ENCODE results near the gene SMAD2.

SMAD2 gene

DNA sequence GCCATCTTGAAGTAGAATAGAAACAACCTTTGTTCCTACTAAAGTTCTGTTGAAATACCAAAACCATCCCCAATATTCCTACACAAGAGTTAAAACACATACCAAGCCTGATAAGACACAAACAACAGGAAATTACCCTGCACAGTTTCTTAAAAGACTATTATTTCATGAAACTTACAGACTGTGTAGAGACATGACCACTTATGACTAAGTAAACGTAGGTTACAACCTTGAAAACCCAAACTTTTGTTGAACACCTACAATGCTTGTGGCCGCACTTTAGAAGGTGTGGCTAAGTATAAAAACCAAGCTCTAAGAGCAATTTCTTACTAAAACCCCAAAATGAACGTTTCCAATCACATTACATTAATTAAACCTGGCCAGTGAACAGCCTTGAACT lies 2.0 kb downstream of the SMAD2 start:
- H3K4me3 ChIP-seq (ENCODE audit: low read length) = peak overlapping the region; percentile 11
- no peak overlapping the region for H3K27ac ChIP-seq (ENCODE audit: low read depth, low read length)
- no peaks in the 10 kb centered on the region for H3K27me3 ChIP-seq (ENCODE audit: control insufficient read depth, insufficient read depth, low read length)
- H3K36me3 ChIP-seq (ENCODE audit: control insufficient read depth, insufficient read depth, low read length) = no peaks in the 10 kb centered on the region
- no peak overlapping the region for H3K9ac ChIP-seq (ENCODE audit: low read length)
- H3K4me1 ChIP-seq (ENCODE audit: control insufficient read depth, insufficient read depth, low read length) = no peaks in the 10 kb centered on the region

DNA sequence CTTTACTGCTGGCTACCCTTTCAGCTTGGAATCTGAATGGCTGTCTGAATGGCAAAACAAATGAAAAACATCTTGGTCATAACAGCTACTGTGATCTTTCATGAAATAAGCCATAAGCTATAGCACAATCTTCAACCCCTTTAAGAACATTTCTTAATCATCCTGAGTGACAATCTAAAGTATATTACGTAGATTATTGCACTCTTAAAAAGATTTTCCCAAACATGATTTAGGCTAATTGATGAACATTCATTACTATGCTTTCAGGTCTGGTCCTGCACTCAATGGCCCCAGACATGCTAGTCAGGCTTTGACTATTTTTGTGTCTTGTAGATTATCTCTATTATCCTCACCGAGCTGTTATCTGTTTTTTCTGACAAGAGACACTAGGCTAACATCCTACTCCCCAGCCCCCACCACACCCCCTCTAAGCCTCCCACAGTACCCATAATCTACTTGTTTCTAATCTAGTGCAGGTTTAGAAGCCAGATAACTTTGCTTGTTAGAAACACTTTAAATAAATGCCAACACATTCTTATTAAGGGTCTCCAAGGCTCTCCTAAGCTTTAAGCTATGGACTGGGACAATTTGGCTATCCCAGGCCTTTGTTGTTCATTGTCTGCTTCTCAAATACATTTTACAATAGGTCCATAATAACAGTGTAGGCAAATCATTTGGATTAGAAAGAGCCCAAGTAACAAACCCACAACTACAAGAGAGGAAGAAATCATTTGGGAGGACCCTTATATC lies 4.2 kb downstream of the SMAD2 start:
- Histone ChIP-seq H3K4me1 (ENCODE audit: control insufficient read depth, insufficient read depth, low read length) (peaks cover 4% of the 10 kb centered on the region), H3K9ac (ENCODE audit: low read length) (no peak overlapping the region), H3K27ac (ENCODE audit: low read depth, low read length) (no peak overlapping the region), H3K4me3 (ENCODE audit: low read length) (no peak overlapping the region), H3K36me3 (ENCODE audit: control insufficient read depth, insufficient read depth, low read length) (no peaks in the 10 kb centered on the region), H3K27me3 (ENCODE audit: control insufficient read depth, insufficient read depth, low read length) (no peaks in the 10 kb centered on the region)

GRCh38 chr18:47919916-47920315 lies 10.5 kb downstream of the SMAD2 start:
- Histone ChIP-seq H3K36me3 (ENCODE audit: control insufficient read depth, insufficient read depth, low read length) (no peaks in the 10 kb centered on the region), H3K27ac (ENCODE audit: low read depth, low read length) (no peak overlapping the region), H3K4me3 (ENCODE audit: low read length) (no peak overlapping the region), H3K9ac (ENCODE audit: low read length) (no peak overlapping the region), H3K27me3 (ENCODE audit: control insufficient read depth, insufficient read depth, low read length) (no peaks in the 10 kb centered on the region), H3K4me1 (ENCODE audit: control insufficient read depth, insufficient read depth, low read length) (peaks cover 6% of the 10 kb centered on the region)

DNA sequence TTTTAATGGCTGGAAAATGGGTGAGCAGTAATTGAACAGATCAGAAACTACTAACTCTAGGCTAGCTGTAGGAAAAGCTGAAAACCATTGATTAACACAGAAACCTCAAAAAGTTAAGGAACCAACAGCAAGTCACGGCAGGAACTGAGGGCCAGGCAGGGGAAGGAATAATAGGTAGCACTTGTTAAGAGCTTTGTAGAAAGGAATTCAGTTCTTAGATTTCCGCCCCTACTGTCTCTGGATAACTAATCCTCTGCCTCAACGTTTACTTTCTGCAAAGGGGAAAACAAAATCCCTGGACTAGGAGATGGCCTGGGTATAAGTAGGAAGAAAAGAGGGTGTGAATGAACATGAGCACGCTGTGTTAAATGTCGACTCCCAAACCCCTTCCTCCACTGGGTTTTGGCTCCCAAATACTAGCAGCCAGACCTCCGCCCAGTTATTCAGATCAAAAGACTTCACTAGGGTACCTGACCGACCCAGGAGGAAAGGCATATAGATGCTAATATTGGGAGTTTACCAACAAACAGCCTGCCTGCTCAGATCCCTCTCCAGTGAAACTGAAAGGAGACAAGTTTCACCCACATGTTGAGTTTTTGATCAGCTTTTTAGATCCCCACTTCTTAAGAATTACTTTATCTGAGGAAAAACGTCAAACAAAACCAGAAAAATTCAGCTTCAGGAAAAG lies 12.4 kb downstream of the SMAD2 start:
- H3K4me3 ChIP-seq (ENCODE audit: low read length) = no peak overlapping the region
- no peak overlapping the region for H3K27ac ChIP-seq (ENCODE audit: low read depth, low read length)
- H3K36me3 ChIP-seq (ENCODE audit: control insufficient read depth, insufficient read depth, low read length) = no peaks in the 10 kb centered on the region
- H3K4me1 ChIP-seq (ENCODE audit: control insufficient read depth, insufficient read depth, low read length) = peaks cover 20% of the 10 kb centered on the region
- H3K27me3 ChIP-seq (ENCODE audit: control insufficient read depth, insufficient read depth, low read length) = no peaks in the 10 kb centered on the region
- no peak overlapping the region for H3K9ac ChIP-seq (ENCODE audit: low read length)

DNA sequence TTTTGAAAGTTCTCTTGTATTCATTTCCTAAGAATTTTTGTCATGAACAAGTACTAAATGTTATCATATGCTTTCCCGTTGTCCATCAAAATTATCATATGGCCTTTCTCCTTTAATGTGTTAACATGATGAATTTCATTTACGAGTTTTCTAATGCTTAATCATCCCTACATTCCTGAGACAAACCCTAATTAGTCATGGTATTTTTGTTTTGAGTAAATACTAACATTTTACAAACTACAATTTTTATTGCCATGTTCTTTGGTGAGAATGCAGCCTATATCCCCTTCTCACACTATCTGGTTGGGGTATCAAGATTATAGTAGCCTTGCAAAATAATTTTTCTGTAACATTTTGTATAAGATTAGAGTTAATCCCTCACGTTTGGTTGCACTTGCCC lies 14.5 kb downstream of the SMAD2 start:
- Histone ChIP-seq H3K27ac (ENCODE audit: low read depth, low read length) (no peak overlapping the region), H3K4me3 (ENCODE audit: low read length) (no peak overlapping the region), H3K4me1 (ENCODE audit: control insufficient read depth, insufficient read depth, low read length) (peaks cover 34% of the 10 kb centered on the region), H3K36me3 (ENCODE audit: control insufficient read depth, insufficient read depth, low read length) (no peaks in the 10 kb centered on the region), H3K27me3 (ENCODE audit: control insufficient read depth, insufficient read depth, low read length) (no peaks in the 10 kb centered on the region), H3K9ac (ENCODE audit: low read length) (no peak overlapping the region)

DNA sequence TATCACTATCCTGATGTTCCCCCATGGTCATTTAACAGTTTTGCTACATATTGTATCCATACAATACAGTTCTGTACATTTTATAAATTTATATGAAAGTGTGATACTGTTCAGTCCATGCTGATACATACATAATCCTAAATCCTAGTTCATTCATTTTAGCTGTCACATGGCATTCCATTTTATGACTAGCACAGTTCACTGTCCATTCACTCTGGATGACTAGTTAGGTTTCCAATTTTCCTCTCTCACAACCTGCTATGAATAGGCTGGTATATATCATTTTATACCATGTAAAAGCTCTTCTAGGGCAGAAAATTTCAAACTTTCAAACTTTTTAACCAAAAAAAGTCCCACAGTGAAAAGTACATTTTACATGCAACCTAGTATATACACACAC lies 15.2 kb downstream of the SMAD2 start:
- no peaks in the 10 kb centered on the region for H3K27me3 ChIP-seq (ENCODE audit: control insufficient read depth, insufficient read depth, low read length)
- H3K27ac ChIP-seq (ENCODE audit: low read depth, low read length) = no peak overlapping the region
- no peak overlapping the region for H3K9ac ChIP-seq (ENCODE audit: low read length)
- no peaks in the 10 kb centered on the region for H3K36me3 ChIP-seq (ENCODE audit: control insufficient read depth, insufficient read depth, low read length)
- peaks cover 34% of the 10 kb centered on the region for H3K4me1 ChIP-seq (ENCODE audit: control insufficient read depth, insufficient read depth, low read length)
- no peak overlapping the region for H3K4me3 ChIP-seq (ENCODE audit: low read length)

GRCh38 chr18:47912794-47913585 lies 17.5 kb downstream of the SMAD2 start:
- peak overlapping the region; percentile 80 for H3K27ac ChIP-seq (ENCODE audit: low read depth, low read length)
- no peak overlapping the region for H3K4me3 ChIP-seq (ENCODE audit: low read length)
- no peaks in the 10 kb centered on the region for H3K36me3 ChIP-seq (ENCODE audit: control insufficient read depth, insufficient read depth, low read length)
- H3K4me1 ChIP-seq (ENCODE audit: control insufficient read depth, insufficient read depth, low read length) = peaks cover 34% of the 10 kb centered on the region
- H3K27me3 ChIP-seq (ENCODE audit: control insufficient read depth, insufficient read depth, low read length) = no peaks in the 10 kb centered on the region
- H3K9ac ChIP-seq (ENCODE audit: low read length) = no peak overlapping the region

DNA sequence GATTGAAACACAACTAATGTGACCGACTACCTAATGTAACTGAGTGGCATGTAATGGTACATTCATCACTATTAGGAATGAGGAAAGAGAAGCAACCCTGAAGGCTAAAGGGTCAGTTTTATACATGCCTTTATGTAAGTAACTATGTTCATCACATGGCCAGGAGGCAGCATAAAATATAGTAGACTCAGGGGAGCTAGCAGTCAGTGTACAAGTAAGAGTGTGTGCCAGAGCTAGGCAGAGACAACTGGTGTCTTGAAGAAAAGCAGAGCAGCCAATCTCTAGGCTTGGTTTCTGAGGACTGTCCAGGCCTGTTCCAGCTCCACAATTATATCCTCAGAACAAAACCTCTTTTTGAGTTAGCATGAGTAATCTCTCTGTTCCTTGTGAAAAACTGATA lies 18.1 kb downstream of the SMAD2 start:
- H3K4me1 ChIP-seq (ENCODE audit: control insufficient read depth, insufficient read depth, low read length) = peaks cover 34% of the 10 kb centered on the region
- H3K4me3 ChIP-seq (ENCODE audit: low read length) = no peak overlapping the region
- H3K27me3 ChIP-seq (ENCODE audit: control insufficient read depth, insufficient read depth, low read length) = no peaks in the 10 kb centered on the region
- H3K27ac ChIP-seq (ENCODE audit: low read depth, low read length) = peak overlapping the region; percentile 75
- H3K36me3 ChIP-seq (ENCODE audit: control insufficient read depth, insufficient read depth, low read length) = no peaks in the 10 kb centered on the region
- H3K9ac ChIP-seq (ENCODE audit: low read length) = no peak overlapping the region

DNA sequence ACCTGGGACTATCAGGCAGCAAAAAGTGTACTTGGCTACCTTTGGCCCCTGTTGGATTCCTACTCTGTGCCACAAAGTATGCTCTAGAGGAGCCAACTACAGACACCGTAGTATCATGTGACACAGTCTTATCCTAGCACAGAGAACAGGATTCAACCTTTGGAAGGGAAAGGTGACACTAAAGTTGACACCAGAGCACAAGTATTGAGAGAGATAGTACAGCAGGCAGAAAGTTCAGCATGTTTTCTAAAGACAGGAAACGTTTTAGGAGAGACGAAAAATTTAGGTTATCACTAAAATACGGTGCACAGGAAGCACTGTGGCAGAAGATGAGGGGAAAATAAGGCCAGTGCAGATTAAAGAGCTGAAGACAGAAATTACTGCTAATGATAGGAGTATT lies 18.6 kb downstream of the SMAD2 start:
- Histone ChIP-seq H3K4me3 (ENCODE audit: low read length) (no peak overlapping the region), H3K27me3 (ENCODE audit: control insufficient read depth, insufficient read depth, low read length) (no peaks in the 10 kb centered on the region), H3K4me1 (ENCODE audit: control insufficient read depth, insufficient read depth, low read length) (peaks cover 34% of the 10 kb centered on the region), H3K36me3 (ENCODE audit: control insufficient read depth, insufficient read depth, low read length) (no peaks in the 10 kb centered on the region), H3K9ac (ENCODE audit: low read length) (no peak overlapping the region), H3K27ac (ENCODE audit: low read depth, low read length) (peak overlapping the region; percentile 75)

DNA sequence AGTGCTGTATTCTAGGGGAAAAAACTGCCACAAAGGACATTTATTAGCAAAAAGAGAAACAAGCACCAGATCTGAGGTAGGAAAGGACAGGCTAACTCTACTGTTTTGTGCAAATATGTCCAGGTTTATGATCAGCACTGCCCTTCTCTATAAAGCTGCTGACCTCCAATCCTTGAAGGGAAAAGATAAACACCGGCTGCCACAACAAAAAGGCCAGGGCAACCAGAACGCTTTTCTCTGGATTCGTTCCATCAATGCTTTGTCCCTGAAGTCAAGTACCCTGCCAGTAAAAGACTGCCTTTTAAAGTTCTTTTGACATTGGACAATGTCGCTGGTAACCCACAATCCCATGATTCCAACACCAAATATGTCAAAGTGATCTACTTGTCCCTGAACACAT lies 21.0 kb downstream of the SMAD2 start:
- no peaks in the 10 kb centered on the region for H3K36me3 ChIP-seq (ENCODE audit: control insufficient read depth, insufficient read depth, low read length)
- peak overlapping the region; percentile 53 for H3K27ac ChIP-seq (ENCODE audit: low read depth, low read length)
- no peaks in the 10 kb centered on the region for H3K27me3 ChIP-seq (ENCODE audit: control insufficient read depth, insufficient read depth, low read length)
- no peak overlapping the region for H3K9ac ChIP-seq (ENCODE audit: low read length)
- H3K4me1 ChIP-seq (ENCODE audit: control insufficient read depth, insufficient read depth, low read length) = peaks cover 29% of the 10 kb centered on the region
- no peak overlapping the region for H3K4me3 ChIP-seq (ENCODE audit: low read length)

DNA sequence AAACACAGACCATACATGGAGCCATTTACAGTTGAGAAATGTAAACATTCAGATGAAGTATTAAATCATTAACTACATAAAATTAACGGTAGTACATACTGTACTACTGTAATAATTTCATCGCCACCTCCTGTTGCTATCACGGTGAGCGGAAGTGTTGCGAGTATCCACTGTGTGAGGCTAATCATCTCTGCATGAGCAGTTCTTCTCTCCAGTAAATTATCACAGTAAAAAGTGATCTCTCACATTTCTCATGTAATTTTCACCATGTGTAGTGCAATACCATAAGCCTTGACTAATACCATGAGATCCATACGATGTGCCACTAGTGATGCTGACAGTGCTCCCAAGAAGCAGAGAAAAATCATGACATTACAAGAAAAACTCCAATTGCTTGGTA lies 21.9 kb downstream of the SMAD2 start:
- no peak overlapping the region for H3K4me3 ChIP-seq (ENCODE audit: low read length)
- no peaks in the 10 kb centered on the region for H3K27me3 ChIP-seq (ENCODE audit: control insufficient read depth, insufficient read depth, low read length)
- H3K27ac ChIP-seq (ENCODE audit: low read depth, low read length) = peak overlapping the region; percentile 46
- H3K36me3 ChIP-seq (ENCODE audit: control insufficient read depth, insufficient read depth, low read length) = no peaks in the 10 kb centered on the region
- H3K4me1 ChIP-seq (ENCODE audit: control insufficient read depth, insufficient read depth, low read length) = peaks cover 20% of the 10 kb centered on the region
- no peak overlapping the region for H3K9ac ChIP-seq (ENCODE audit: low read length)

DNA sequence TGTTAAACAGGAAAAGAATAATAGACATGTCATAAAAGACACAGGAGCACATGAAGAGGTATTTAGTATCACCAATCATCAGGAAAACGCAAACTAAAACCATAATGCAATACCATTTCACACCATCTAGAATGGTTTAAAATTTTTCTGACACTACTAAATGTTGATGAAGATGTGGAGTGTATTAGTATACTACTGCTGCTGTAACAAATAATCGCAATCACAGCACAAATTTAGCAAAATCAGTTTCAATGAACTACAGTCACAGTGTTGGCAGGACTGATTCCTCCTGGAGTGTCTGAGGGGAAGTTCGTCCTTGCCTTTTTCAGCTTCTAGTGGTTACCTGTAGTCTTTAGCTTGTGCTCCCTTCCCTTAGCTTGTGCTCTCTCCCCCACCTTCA lies 24.1 kb downstream of the SMAD2 start:
- Histone ChIP-seq H3K36me3 (ENCODE audit: control insufficient read depth, insufficient read depth, low read length) (no peaks in the 10 kb centered on the region), H3K27me3 (ENCODE audit: control insufficient read depth, insufficient read depth, low read length) (no peaks in the 10 kb centered on the region), H3K27ac (ENCODE audit: low read depth, low read length) (no peak overlapping the region), H3K4me3 (ENCODE audit: low read length) (no peak overlapping the region), H3K4me1 (ENCODE audit: control insufficient read depth, insufficient read depth, low read length) (peaks cover 1% of the 10 kb centered on the region), H3K9ac (ENCODE audit: low read length) (no peak overlapping the region)

Data from rectal smooth muscle tissue (tissue), 1 donor.